Fibroblast of pulmonary artery (primary cell): ENCODE measurements around the gene SLC29A1.

Experiments
- DNase-seq: peaks from one replicate; pipeline ENCODE4 v3.0.0-alpha.2; 2010; ENCODE audit warnings: low read depth
- H3K4me3 ChIP-seq: replicated peaks from 2 replicates; pipeline ENCODE4 v1.5.1; 2011; ENCODE audit warnings: low read depth, mild to moderate bottlenecking, control low read depth, low read length, moderate library complexity
- CTCF ChIP-seq: IDR thresholded peaks from 2 replicates; pipeline ENCODE4 v1.5.1; 2011; ENCODE audit warnings: mild to moderate bottlenecking, control low read depth, low read length, inconsistent platforms; ENCODE audit errors: missing control alignments

The SLC29A1 gene

GRCh38 chr6:44273617-44274016 is 50.2 kb downstream of the SLC29A1 start:
- TF ChIP-seq CTCF: no peak
- no peak for DNase-seq

GRCh38 chr6:44275271-44275748 is 51.9 kb downstream of the SLC29A1 start:
- no peak overlapping the region for H3K4me3 ChIP-seq
- TF ChIP-seq CTCF: no peak
- no peak for DNase-seq

More at GRCh38 chr6:44273617-44274016, 50.2 kb downstream of the SLC29A1 start:
- no peak overlapping the region for H3K4me3 ChIP-seq

GRCh38 chr6:44275749-44276648 is 52.6 kb downstream of the SLC29A1 start:
- TF ChIP-seq CTCF: no peak
- no peak for DNase-seq
- no peak overlapping the region for H3K4me3 ChIP-seq

DNA sequence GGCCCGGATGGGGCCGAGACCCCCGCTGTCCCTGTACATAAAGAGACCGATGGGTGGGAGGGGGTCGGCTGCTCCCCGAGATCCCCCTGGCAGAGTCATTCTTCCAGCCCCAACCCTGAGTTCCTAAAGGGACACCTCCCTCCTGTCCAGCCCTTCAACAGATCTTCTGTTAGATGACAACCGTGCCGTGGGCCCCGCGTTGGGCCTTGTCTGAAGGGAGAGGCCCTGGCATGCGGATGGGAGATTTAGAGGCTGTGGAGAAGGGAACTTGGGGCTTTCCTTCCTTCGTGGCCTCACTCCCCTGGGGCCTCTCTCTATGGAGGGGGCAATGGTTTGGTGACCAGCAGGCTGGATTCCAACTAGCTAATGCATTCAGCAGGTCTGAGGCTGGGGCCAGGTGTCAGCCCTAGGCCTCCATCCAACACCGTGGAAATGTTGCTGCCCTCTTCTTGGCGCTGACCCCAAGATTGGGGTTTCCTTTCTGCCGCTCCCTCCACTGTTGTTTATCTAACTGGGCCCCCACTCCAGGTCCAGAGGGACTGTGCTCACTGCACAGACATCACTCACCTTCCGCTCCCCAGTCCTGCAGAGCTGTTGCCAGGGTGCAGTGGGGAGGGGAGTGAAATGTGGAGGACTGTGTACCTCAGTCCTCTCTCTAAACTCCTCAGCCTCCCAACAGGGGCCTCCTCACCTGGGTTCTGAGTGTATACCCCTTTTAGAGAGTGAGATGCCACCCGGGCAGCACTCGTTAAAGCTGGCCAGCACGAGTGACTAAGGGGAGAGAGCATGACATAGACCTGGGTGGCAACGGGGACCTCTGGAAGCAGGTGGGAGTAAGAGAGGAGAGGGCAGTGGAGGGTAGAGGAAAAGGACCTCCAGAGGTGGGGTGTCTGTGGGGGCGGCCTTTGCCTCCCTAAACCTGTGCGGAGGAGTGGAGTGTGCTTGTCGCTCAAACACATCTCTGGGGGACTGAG is 53.6 kb downstream of the SLC29A1 start:
- no peak for DNase-seq
- no peak for TF ChIP-seq CTCF
- no peak overlapping the region for H3K4me3 ChIP-seq

DNA sequence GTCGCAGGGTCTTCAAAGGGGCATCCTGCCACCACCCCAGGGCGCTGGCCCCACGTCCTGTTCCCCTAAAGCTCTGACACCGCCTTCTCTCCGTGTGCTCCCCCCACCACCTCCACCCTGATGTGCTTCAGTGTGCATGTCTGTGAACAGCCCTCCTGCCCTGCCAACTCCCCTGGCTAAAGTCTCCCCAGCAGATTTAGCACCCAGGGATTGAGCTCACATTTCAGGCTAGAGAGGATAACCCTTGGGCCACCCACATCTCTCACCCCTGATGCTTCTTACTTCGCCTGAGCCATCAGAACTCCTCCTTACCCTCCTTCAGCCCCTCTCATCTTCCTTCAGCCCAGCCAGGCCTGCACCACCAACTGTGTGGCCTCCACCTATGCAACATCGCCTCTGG is 54.4 kb downstream of the SLC29A1 start:
- H3K4me3 ChIP-seq: no peak overlapping the region
- TF ChIP-seq CTCF: no peak
- DNase-seq: no peak

DNA sequence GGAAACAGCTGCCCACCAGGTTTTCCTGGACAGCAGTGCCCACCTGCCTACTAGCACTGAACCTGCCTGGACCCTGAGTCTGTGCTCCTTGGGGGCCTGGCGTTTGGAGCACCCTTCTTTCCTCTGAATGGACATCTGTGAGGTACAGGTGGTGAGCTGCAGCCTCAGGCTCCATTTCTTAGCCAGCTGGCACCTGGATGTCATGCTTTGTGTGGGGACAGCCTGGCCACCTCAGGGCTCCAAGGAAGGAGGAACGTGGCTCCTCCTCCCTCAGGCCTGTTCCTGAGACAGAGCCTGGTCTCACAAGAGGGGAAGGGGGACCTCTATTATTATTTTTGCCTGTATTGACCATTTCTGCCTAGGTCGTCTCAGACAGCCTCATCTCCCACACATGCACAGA is 54.9 kb downstream of the SLC29A1 start:
- no peak for TF ChIP-seq CTCF
- H3K4me3 ChIP-seq: no peak overlapping the region
- no peak for DNase-seq
